ENCODE data around the gene UPK1B. TPM values are rescaled to one million over a fixed set of nuclear protein-coding genes. Genes with fewer than 3 reads are reported as not detected.

UPK1B gene
- total RNA-seq, 6 experiments from 2014 or later = 0.10 to 0.12 TPM; not detected in 4

DNA sequence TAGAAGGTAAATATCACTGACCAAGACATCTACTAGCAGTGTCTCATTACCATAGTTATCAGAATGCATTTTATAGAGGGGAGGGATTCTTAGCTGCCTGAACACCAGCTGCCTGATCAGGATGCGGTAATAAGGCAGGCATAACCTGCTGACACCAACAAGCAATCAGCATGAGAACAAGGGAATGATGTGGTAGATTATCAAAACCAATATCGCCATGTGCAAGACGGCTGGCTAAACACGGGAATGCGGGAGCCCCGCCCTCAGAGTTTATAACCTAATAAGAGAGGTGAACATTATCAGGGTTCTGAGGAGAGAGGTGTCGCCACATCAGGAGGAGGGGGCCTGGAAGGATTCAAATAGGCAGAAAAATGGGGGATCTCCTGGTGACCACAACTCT is 46.8 kb downstream of the UPK1B start:
- Mint-ChIP-seq H3K4me1 (ENCODE audit: low read depth) (peaks cover 15% of the 10 kb centered on the region), H3K27me3 (ENCODE audit: insufficient read depth) (no peaks in the 10 kb centered on the region), H3K4me3 (no peak overlapping the region), H3K9me3 (no peaks in the 10 kb centered on the region), H3K36me3 (ENCODE audit: low read depth) (peaks cover 44% of the 10 kb centered on the region), H3K27ac (no peak overlapping the region)
- TF ChIP-seq CTCF (IDR thresholded peaks at IDR 0.05) = no peak
- DNase-seq = no peak

GRCh38 chr3:119220970-119221667 is 47.7 kb downstream of the UPK1B start:
- Mint-ChIP-seq H3K27me3 (ENCODE audit: insufficient read depth) (no peaks in the 10 kb centered on the region), H3K4me3 (no peak overlapping the region), H3K27ac (no peak overlapping the region; the same call in 1 of the 2 replicates), H3K36me3 (ENCODE audit: low read depth) (peaks cover 35% of the 10 kb centered on the region), H3K9me3 (no peaks in the 10 kb centered on the region), H3K4me1 (ENCODE audit: low read depth) (peaks cover 15% of the 10 kb centered on the region)
- no peak for DNase-seq
- TF ChIP-seq CTCF (IDR thresholded peaks at IDR 0.05) = no peak

- Mint-ChIP-seq H3K9me3 (no peaks in the 10 kb centered on the region), H3K4me3 (no peak overlapping the region), H3K36me3 (ENCODE audit: low read depth) (peaks cover 32% of the 10 kb centered on the region), H3K27me3 (ENCODE audit: insufficient read depth) (no peaks in the 10 kb centered on the region), H3K4me1 (ENCODE audit: low read depth) (peaks cover 15% of the 10 kb centered on the region), H3K27ac (peak overlapping the region; percentile 32; the same call in 1 of the 2 replicates)
- TF ChIP-seq CTCF (IDR thresholded peaks at IDR 0.05) = no peak
- DNase-seq = peak; percentile 47
Measured at GRCh38 chr3:119221779-119222320, 48.5 kb downstream of the UPK1B start.

- Mint-ChIP-seq H3K4me3 (no peak overlapping the region), H3K36me3 (ENCODE audit: low read depth) (peaks cover 32% of the 10 kb centered on the region)
- no peak for DNase-seq
Measured at GRCh38 chr3:119222391-119222790, 49.0 kb downstream of the UPK1B start.

DNA sequence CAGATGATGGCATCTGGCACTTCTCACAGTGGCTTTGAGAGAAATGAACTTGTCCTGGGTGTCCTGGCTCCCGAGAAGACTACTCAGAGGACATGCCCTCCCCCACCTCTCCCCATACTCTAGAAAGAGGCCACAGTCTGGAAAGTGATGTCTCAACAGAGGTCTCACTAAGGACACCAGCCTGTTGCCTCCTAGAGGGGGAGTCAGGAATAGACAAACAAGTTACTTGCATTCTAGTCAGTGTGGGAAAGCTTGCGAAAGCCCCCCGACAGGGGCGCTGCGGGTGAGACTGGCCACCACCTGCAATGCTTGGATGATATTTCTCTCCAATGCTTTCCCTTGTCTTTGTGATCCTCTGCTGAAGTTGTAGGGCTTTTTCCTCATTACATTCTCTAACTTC is 50.1 kb downstream of the UPK1B start:
- DNase-seq = no peak
- H3K27me3 Mint-ChIP-seq (ENCODE audit: insufficient read depth) = no peaks in the 10 kb centered on the region
- H3K27ac Mint-ChIP-seq = no peak overlapping the region
- TF ChIP-seq CTCF (IDR thresholded peaks at IDR 0.05) = peak; percentile 38
- no peak overlapping the region for H3K4me3 Mint-ChIP-seq
- H3K4me1 Mint-ChIP-seq (ENCODE audit: low read depth) = peaks cover 30% of the 10 kb centered on the region
- no peaks in the 10 kb centered on the region for H3K9me3 Mint-ChIP-seq
- peaks cover 37% of the 10 kb centered on the region for H3K36me3 Mint-ChIP-seq (ENCODE audit: low read depth)

More at GRCh38 chr3:119222391-119222790, 49.0 kb downstream of the UPK1B start:
- no peaks in the 10 kb centered on the region for H3K9me3 Mint-ChIP-seq
- H3K27ac Mint-ChIP-seq = peak overlapping the region; percentile 32; the same call in 1 of the 2 replicates
- peaks cover 19% of the 10 kb centered on the region for H3K4me1 Mint-ChIP-seq (ENCODE audit: low read depth)
- no peak for TF ChIP-seq CTCF (IDR thresholded peaks at IDR 0.05)
- H3K27me3 Mint-ChIP-seq (ENCODE audit: insufficient read depth) = no peaks in the 10 kb centered on the region

Measured in HFFc6 (cell line).